ENCODE data around the gene AHSP. TPM values are rescaled to one million over a fixed set of nuclear protein-coding genes. Genes with fewer than 3 reads are reported as not detected.
"Not testable (repeated sequence)": the region's sequence is repeated elsewhere in the genome, so short reads cannot be mapped to it uniquely, and the experiment has no call there.

AHSP gene, protein sequence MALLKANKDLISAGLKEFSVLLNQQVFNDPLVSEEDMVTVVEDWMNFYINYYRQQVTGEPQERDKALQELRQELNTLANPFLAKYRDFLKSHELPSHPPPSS
- total RNA-seq: 4.2 TPM

DNA sequence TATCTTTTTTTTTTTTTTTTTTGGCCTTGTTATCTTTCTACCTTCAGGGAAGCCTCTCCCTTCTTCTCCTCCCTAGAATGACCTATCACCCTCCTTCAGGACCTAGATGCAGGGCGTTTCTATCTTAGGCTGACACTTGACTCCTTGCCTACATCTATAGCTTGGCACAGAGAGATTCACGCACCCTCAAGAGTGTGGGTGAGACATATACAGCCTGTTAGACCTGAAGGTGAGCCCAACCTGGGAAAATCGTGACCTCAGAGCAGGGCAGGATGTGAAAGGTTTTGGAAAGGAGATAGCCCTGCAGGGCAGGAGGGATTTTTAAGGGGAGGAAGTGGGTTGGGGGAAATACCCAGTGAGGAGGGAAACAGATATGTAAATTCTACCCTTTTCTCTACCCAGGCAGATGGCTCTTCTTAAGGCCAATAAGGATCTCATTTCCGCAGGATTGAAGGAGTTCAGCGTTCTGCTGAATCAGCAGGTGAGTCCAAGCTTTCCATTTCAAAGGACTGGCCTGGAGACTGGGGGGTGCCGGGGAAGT is at the start of gene AHSP:
Gene AHSP, plus strand, starts transcription at position 167 of the 541 bp plus-strand sequence. Its CDS starts 240 bp downstream, at position 407.
- no peak for DNase-seq

DNA sequence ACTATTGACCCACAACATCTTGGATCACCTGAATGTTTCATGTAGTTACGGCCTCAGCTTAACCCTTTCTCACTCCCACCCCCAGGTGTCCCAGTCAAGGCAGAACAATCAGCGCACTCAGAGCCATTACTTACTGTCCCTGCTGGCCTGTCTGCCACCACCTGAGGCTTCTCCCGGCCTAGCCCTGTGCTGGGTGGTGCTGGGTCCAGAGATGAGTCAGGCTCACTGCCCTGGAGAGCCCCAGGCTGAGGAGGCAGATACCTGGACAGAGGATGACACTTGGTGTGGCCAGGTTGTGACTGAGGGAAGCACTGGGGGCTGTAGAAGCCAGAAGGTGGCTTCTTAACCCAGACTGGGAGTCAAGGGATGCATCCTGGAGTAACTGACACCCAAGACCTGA is 48.7 kb upstream of the AHSP start:
- DNase-seq: no peak

DNA sequence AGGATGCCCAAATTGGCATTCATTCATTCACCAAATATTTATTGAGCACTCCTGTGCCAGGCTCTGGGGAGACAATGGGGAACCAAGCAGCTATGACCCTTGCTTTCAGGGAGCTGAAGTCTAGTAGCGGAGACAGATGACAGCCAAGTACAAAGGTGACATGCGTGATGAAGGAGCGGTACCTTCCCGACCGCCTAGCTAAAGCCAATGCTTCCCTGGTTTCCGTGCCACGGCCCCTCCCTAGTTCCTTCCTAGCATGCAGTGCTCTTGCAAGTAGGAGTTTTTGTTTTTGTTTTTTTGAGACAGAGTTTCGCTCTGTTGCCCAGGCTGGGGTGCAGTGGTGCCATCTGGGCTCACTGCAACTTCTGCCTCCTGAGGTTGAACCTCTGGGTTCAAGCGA is 47.9 kb upstream of the AHSP start:
- no peak for DNase-seq

DNA sequence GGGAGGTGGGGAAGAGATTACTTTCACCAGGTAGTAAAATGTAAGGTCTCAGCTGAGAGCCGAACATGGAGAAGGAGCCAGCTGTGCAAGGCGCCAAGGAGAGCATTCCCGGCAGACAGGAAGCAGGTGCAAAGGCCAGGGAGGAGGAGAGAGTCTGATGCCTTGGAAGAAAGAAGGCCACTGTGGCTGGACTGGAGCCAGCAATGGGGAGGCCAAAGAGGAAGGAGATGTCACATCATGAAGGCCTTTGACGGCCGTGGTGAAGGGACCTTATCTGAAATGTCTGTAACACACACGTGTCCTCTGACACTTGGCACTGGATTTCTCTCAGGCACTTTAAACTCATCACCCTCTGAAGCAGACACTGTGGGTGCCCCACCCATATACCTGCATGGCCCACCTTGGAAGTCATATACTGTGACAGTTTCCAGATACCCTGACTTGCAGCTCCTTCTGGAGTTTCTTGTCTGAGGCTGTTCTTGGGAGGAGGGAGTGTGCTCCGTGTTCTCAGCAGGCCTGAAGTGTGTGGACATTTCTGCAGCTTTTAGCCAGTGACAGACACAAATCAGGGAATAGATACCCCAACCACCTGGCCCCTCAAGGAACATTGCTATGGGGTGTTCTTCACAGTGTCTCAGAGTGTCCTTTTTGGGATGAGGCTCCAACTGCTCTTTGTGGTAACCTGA is 46.7 kb upstream of the AHSP start:
- peak; percentile 41 for DNase-seq

DNA sequence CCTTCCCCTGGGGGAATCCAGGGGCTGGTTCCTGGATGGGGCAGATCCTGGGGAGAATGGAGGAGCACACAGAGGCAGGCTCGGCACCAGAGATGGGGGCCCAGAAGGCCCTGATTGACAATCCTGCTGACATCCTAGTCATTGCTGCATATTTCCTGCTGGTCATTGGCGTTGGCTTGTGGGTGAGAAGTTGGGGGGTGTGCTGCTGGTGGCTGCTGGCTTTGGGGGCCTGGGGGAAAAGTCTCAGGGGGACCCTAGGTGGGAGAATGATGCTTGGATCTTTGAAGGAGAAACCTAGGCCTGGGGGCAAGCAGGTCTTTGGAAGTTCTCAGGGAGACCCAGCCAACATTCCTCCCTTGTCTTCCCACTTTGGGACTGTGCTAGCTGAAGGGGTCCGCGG is 44.6 kb upstream of the AHSP start, which contains the start of gene SLC5A2:
Gene SLC5A2, plus strand, starts transcription at position 43 of the 400 bp plus-strand sequence. Its CDS starts 14 bp downstream, at position 57.
- no peak for DNase-seq

DNA sequence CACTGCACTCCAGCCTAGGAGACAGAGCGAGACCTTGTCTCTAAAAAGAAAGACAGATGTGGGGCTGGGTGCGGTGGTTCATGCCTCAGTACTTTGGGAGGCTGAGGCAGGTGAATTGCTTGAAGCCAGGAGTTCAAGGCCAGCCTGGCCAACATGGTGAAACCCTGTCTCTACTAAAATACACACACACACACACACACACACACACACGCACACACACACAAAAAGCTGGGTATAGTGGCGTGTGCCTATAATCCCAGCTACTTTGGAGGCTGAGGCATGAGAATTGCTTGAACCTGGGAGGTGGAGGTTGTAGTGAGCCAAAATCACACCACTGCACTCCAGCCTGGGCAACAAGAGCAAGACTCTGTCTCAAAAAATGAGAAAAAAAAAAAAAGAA is 43.7 kb upstream of the AHSP start:
- DNase-seq: not testable (repeated sequence)

DNA sequence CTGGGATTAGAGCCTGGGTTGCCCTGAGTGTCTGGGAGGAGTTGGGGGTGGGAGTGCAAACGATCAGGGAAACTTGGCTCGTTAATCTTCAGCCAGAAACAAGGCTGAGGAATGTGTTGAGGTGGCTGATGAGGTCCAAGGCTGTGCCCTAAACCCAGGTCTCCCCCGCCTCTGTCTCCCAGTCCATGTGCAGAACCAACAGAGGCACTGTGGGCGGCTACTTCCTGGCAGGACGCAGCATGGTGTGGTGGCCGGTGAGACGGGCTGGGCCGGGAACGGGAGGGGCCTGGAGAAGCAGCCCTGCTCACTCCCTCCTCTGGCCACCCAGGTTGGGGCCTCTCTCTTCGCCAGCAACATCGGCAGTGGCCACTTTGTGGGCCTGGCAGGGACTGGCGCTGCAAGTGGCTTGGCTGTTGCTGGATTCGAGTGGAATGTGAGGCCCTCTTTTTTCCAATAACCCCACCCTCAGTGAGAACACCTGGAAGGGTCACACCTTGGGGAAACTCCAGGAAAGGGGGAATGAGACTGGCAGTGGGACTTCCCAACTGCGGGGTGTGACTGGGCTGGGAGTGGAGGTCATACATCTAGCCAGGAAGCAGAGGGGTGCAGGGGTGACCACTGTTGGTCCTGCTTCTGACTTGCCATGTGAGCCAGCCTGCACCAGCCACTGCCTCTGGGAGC is 43.1 kb upstream of the AHSP start:
- DNase-seq: no peak

DNA sequence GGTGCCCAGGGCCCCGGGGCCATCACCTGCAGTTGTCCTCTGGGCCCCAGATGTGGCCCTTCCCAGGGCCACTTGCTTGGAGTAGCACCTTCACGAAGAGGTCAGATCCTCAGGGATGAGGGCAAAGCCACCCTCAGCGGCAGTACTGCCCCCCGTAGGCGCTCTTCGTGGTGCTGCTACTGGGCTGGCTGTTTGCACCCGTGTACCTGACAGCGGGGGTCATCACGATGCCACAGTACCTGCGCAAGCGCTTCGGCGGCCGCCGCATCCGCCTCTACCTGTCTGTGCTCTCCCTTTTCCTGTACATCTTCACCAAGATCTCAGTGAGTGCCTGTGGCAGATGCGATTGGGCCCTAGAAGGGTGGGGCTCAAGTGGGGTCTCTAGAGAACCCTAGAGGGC is 42.1 kb upstream of the AHSP start:
- DNase-seq: no peak

DNA sequence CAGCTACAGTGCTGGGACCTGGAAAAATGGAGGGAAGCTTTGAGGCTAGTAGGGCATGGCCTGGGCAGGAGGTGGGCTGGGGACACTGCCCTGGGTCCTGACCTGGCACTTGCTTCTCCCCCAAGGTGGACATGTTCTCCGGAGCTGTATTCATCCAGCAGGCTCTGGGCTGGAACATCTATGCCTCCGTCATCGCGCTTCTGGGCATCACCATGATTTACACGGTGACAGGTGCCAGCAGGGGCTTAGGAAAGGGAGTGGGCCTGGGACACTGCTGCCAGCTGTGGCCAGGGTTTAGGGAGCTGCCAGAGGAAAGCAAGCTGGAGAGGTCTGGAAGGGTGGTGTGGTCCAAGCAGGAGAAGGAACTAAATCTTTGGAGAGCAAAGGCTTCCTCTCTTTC is 41.7 kb upstream of the AHSP start:
- DNase-seq: peak; percentile 90

DNA sequence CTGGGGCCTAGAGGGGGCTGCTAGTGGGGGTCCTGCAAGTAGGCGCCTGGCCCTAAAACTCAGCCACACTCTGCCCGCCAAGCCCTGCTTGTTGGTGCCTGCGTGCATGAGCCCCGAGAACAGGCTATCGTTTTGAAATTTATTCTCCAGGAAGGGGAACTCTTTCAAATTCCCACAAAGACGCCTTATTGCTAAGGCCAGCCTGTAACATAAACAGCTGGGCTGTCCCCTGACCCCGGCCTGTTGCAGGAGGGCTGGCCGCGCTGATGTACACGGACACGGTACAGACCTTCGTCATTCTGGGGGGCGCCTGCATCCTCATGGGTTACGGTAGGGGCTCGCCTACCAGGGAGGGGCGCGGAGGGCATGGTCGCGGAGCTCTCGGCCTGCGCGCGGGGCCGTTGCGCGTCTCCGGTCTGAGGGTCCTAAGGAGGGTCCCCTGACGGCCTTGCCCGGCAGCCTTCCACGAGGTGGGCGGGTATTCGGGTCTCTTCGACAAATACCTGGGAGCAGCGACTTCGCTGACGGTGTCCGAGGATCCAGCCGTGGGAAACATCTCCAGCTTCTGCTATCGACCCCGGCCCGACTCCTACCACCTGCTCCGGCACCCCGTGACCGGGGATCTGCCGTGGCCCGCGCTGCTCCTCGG is 40.5 kb upstream of the AHSP start:
- peak; percentile 13 for DNase-seq

DNA sequence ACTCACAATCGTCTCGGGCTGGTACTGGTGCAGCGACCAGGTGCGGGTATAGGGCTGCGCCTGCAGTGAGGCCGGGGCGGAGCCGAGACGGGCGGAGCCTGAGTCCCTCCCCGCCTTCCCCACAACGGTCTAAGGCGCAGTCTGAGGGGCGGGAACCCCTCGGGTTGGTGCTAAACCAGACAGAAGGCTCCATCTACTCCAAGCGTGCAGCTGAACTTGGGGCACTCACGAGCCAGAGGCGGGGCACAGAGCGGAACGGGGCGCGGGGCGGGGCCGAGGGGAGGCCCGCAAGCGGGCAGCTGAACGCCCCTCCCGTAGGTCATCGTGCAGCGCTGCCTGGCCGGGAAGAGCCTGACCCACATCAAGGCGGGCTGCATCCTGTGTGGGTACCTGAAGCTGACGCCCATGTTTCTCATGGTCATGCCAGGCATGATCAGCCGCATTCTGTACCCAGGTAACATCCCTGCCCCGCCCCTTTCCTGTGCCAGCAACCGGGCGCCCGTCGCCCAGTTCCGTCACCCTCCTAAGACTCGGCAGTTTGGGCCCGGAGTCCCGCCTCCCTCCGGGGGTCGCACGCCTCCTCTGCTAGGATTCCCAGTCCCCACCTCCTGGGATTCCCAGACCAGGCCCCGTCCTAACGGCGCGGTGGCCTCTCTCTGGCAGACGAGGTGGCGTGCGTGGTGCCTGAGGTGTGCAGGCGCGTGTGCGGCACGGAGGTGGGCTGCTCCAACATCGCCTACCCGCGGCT is 39.8 kb upstream of the AHSP start:
- peak; percentile 74 for DNase-seq

DNA sequence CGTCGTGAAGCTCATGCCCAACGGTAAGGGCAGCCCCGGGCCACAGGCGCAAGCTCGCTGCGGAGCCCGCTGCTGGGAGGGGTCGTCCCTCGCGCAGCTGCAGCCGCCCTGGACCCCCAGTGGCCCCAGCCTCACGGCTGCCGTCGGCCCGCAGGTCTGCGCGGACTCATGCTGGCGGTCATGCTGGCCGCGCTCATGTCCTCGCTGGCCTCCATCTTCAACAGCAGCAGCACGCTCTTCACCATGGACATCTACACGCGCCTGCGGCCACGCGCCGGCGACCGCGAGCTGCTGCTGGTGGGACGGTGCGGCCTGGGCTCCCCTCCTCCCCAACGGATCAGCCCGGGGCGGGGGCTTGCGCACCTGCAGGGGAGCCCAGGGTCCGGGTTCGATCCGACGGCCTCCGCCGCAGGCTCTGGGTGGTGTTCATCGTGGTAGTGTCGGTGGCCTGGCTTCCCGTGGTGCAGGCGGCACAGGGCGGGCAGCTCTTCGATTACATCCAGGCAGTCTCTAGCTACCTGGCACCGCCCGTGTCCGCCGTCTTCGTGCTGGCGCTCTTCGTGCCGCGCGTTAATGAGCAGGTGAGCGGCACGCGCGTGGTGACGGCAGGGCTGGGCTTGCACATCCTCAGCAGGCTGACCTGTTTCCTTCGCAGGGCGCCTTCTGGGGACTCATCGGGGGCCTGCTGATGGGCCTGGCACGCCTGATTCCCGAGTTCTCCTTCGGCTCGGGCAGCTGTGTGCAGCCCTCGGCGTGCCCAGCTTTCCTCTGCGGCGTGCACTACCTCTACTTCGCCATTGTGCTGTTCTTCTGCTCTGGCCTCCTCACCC is 39.0 kb upstream of the AHSP start:
- peak; percentile 43 for DNase-seq

DNA sequence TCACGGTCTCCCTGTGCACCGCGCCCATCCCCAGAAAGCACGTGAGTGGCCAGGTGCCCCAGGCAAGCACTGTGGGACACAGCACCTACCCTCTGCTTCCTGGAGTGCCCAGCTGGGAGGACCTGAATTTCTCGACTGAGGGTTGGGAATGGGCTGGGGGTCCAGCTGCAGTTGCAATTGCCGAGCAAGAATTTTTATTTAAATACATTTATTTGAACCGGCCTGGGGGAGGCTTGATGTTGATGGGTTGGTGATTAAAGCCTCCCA is 38.5 kb upstream of the AHSP start:
- DNase-seq: no peak

DNA sequence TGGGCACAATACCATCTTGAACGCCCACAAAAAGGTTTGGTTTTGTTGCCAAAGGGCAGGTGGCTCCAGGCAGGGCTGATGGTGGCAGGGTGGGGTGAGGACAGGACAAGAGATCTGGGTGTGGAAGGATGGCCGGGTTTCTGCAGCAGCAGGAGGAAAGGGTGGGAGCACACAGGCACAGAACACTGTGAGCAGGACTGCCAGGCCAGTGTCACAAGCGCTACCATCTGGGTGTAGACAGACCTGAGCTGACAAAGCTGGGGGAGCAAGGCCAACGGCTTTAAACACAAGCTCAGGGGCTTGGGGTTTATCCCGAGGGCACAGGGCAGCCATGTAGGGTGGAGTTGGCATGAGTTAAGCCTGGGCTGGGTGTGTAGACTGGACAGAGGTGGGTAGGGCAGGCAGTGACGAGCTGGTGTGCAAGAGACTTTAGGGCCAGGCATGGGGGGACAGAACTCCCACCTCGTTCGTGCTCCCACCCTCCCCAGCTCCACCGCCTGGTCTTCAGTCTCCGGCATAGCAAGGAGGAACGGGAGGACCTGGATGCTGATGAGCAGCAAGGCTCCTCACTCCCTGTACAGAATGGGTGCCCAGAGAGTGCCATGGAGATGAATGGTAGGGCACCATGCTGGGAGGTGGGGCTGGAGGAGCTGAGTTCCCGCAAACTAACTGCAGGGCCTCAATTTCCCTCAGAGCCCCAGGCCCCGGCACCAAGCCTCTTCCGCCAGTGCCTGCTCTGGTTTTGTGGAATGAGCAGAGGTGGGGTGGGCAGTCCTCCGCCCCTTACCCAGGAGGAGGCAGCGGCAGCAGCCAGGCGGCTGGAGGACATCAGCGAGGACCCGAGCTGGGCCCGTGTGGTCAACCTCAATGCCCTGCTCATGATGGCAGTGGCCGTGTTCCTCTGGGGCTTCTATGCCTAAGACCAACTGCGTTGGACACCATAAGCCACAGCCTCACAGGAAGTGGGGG is 37.8 kb upstream of the AHSP start:
- DNase-seq: peak; percentile 2

DNA sequence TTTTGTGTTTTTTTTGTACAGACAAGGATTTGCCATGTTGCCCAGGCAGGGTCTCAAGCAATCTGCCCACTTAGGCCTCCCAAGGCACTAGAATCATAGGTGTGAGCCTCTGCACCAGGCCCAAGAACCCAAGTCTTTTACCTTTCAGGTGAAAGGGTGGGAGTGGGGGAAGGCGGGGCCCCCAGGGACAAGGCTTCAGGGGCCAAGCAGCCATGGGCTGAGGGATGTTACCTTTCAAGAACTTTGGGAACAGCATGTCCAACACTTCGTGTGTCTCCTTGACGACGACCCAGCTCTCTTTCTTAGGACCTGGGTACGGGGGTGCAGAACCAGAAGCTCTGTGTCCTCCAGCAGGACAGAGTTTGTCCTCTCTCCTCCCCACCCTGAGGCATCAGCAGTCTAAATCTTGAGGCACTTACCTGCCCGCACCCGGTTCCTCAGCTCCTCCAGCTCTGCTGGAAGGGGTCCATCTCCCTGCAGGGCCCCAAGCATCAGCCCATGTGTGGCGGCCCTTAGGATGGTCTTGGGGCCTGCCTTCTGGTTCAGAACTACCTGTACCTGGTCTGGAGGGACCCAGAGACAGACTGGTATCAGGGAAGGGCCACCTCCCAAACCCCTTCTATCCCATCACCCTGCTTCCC is 35.8 kb upstream of the AHSP start:
- DNase-seq: no peak

DNA sequence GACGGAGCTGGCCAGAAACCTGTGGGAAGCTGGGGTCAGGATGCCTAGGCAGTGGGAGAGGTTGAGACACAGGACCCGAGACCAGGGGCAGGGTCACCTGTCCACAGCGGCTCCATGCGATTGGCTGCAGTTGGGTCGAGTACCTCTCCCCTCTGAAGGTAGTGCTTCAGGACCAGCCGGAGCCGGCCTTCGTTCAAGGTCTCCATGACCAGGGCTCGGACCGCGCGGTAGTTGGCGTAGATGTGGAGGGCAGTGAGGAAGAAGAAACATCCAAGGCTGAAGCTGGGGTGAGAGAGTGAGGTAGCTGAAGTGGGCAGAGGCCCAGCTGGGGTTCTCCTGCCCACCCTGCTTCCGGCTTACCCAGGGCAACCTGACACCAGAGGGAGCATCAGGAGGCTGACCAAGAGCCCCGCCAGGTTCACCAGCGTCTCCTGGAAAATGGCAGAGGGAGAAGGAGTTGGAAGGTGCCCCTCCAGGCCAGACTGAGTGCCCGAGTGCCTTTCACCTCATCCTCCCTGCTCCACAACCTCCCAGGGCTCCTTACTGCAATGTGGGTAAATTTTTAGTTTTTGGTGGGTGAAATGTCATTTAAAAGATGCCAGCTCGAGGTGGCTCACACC is 34.1 kb upstream of the AHSP start:
- DNase-seq: no peak

DNA sequence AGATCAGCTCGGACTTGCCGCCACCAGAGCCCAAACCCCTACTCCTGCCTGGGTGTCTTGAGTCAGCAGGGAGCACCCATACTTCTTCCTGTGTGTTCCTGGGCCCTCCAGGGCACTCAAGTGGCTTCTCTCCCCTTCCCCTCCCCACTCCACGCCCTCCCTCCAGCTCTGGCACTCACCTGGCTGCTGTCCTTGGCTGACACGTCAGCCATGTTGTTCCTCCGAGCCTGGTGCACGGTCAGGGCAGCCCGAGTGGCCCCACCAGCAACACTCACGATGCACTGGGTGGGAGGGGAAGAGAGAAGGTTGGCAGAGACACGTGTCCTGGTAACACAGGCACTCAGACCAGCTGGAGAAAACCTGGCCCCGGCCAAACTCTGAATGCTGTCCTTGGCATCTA is 31.0 kb upstream of the AHSP start:
- no peak for DNase-seq

DNA sequence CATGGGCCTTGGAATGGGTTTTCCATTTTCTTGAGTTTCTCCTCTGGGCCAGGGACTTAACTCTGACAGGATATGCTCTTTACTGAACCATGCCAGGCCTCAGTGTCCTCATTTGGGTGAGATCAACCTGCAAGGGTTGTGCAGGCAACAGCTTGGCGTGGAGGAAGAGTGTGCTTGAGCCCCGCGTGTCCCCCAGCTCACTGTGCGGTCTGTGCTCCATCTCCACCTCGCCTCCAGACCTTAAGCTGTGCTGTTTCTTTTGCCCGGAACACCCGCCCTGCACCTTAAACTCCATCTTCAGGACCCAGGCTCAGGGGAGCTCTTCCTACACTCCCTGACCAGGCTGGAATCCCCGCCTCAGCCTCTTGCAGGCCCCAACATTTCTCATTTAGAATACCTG is 29.2 kb upstream of the AHSP start:
- DNase-seq: no peak

DNA sequence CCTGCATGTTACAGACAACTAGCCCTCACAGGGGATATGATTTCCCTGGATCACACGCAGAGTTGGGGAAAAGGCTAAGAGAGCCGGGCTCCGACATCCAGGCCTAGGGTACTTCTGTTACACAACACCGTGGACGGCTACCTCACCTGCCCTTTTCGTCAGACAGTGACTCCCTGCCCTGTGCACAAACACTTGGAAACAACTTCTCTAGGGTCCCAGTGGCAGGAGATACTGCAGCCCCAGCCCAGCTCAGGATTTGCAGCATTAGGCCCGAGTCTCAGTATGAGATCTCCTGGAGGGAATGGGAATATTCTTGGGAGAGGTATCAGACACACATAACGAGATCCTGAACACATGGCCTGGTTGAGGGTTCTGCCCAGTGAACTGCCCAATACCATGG is 27.8 kb upstream of the AHSP start:
- DNase-seq: no peak
